OCI-LY3 (cell line): Measurements from ENCODE around the gene TAOK2.

Experiments
- H2AFZ ChIP-seq: fragments of 200-600, 300-600 bp; shearing (Covaris generic); 2 replicates; pipeline ENCODE4 v1.6.0; 2014; ENCODE audit warnings: antibody characterized with exemption, low read depth, low read length
- H3K27ac ChIP-seq: fragments of 200-600, 300-600 bp; sonication (generic); 2 replicates; pipeline ENCODE4 v1.5.1; 2014; ENCODE audit warnings: mild to moderate bottlenecking, low read length, moderate library complexity, mixed read lengths
- H3K27me3 ChIP-seq: fragments of 200-600, 300-600 bp; sonication (generic); 2 replicates; pipeline ENCODE4 v1.6.1; 2014; ENCODE audit warnings: low read depth, low read length, mixed read lengths
- H3K36me3 ChIP-seq: fragments of 200-600, 300-600 bp; sonication (generic); replicated peaks from 2 replicates; pipeline ENCODE3; 2014; ENCODE audit warnings: low read depth, low read length, mixed read lengths
- H3K4me1 ChIP-seq: fragments of 300-600, 200-600 bp; sonication (generic); 2 replicates; pipeline ENCODE4 v1.6.1; 2014; ENCODE audit warnings: low read length, mixed read lengths
- H3K4me2 ChIP-seq: fragments of 200-600, 300-600 bp; sonication (generic); 2 replicates; pipeline ENCODE4 v1.6.1; 2014; ENCODE audit warnings: low read length, mixed read lengths
- H3K4me3 ChIP-seq: fragments of 300-600, 200-600 bp; sonication (generic); 2 replicates; pipeline ENCODE4 v1.5.1; 2014; ENCODE audit warnings: antibody characterized with exemption, mild to moderate bottlenecking, low read length, moderate library complexity
- H3K79me2 ChIP-seq: fragments of 300-600, 200-600 bp; shearing (Covaris generic); 2 replicates; pipeline ENCODE4 v1.6.1; 2014; ENCODE audit warnings: mild to moderate bottlenecking, low read length, mixed read lengths
- H3K9ac ChIP-seq: fragments of 300-600, 200-600 bp; shearing (Covaris generic); 2 replicates; pipeline ENCODE4 v1.6.0; 2014; ENCODE audit warnings: mild to moderate bottlenecking, low read length, moderate library complexity
- H3K9me3 ChIP-seq: fragments of 200-600, 300-600 bp; shearing (Covaris generic); 2 replicates; pipeline ENCODE4 v1.6.1; 2014; ENCODE audit warnings: low read length, mixed read lengths; ENCODE audit not compliant: insufficient read depth
- H4K20me1 ChIP-seq: fragments of 200-600, 300-600 bp; sonication (generic); 2 replicates; pipeline ENCODE4 v1.6.1; 2016; ENCODE audit warnings: low read length, mixed read lengths; ENCODE audit not compliant: insufficient read depth
- CTCF ChIP-seq: fragments of 200-600, 300-600 bp; sonication (generic); IDR thresholded peaks from 2 replicates; pipeline ENCODE4 v1.5.1; 2014; ENCODE audit warnings: antibody characterized with exemption, low read length, low read depth
- EZH2phosphoT487 ChIP-seq: fragments of 200-600 bp; shearing (Covaris generic); IDR thresholded peaks from 2 replicates; pipeline ENCODE4 v1.6.1; 2018; ENCODE audit warnings: antibody characterized with exemption, mixed run types, low read depth

Gene TAOK2

GRCh38 chr16:29992344-29992967, 18.8 kb downstream of the TAOK2 start:
- Histone ChIP-seq H3K9ac (no peak overlapping the region), H4K20me1 (no peaks in the 10 kb centered on the region), H3K4me3 (no peak overlapping the region), H3K9me3 (no peaks in the 10 kb centered on the region), H2AFZ (no peak overlapping the region), H3K27ac (no peak overlapping the region), H3K36me3 (peaks cover 30% of the 10 kb centered on the region), H3K4me1 (peaks cover 13% of the 10 kb centered on the region), H3K79me2 (peaks cover 16% of the 10 kb centered on the region), H3K4me2 (no peak overlapping the region), H3K27me3 (no peaks in the 10 kb centered on the region)
- no peak for TF ChIP-seq CTCF
- no peak for TF ChIP-seq EZH2phosphoT487

DNA sequence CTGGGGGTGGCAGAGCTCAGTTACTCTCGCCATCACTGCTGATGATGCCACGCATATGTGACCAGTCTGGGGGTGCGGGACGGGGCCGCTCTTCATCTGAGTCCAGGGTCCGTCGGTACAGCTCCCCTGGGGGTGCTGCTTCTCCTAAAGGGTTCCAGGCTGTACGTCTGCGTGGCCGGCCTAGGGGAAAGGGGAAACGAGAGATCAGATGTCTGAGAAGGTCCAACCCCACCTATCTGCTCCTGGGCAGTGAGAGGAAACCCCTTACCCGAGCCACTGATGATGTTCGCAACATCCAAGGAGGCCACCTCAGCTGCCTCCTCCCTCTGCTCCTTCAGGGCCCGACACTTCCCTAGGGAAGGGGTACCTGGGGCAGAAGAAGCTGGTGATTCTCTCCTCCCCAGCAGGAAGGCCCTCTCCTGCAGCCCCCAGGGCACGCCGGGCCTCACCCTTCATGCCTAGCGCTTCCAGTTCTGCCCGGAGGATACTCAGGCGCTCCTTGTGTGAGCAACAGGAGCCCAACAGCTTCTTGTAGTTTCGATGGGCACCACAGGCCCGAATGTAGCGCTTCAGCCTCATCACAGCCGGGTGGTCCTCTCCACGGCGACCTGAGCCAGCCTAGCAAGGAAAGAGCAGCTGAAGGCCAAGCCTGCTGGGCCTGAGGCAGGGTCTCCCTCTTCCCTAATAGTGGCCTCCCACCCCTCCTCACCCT, 19.7 kb downstream of the TAOK2 start:
- Histone ChIP-seq H3K9me3 (no peaks in the 10 kb centered on the region), H3K27me3 (no peaks in the 10 kb centered on the region), H3K79me2 (peaks cover 16% of the 10 kb centered on the region), H3K36me3 (peaks cover 31% of the 10 kb centered on the region), H3K4me3 (no peak overlapping the region), H3K9ac (no peak overlapping the region), H3K27ac (no peak overlapping the region), H3K4me1 (peaks cover 13% of the 10 kb centered on the region), H3K4me2 (no peak overlapping the region), H4K20me1 (no peaks in the 10 kb centered on the region), H2AFZ (no peak overlapping the region)
- TF ChIP-seq EZH2phosphoT487 = no peak
- no peak for TF ChIP-seq CTCF

DNA sequence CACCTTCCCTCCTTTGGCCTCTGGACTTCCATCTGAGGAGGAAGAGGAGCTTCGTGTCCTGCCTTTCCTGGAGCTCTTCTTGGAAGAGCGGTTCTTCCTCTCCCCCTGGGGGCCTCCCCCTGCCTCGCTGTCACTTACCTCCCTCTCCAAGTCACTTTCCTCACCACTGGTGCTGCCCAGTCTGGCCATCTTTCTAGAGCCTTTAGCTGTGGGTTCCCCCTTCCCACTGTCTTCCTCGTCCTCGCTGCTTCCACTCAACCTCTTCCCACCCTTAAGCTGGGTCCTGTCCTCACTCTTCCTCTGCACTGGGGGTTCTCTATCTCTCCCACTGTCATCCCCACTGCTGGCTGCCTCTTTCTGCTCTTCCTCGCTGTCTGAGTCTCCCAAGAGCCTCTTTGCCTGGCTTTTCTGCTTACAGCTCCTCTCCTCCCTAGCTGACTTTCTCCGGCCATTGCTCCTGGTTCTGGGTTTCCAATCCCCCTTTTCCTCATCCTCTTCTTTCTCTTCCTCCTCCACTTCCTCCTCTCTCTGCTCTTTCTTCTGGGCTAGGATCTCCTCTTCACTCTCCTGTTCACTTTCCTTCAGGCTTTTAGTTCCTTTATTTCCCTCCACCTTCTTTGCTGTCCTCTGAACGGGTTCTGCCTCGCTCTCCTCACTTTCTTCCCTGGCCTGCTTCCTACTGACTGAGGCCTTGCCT, 20.4 kb downstream of the TAOK2 start:
- H3K9ac ChIP-seq = 0 out of 2 replicates have a peak overlapping the region, but pooled peaks have one; percentile 99
- peak overlapping the region; percentile 94; the same call in 1 of the 2 replicates for H3K4me3 ChIP-seq
- H3K4me1 ChIP-seq = peaks cover 13% of the 10 kb centered on the region
- no peak overlapping the region for H2AFZ ChIP-seq
- H3K36me3 ChIP-seq = peaks cover 28% of the 10 kb centered on the region
- no peak overlapping the region for H3K27ac ChIP-seq
- no peaks in the 10 kb centered on the region for H3K27me3 ChIP-seq
- no peaks in the 10 kb centered on the region for H4K20me1 ChIP-seq
- H3K79me2 ChIP-seq = peaks cover 16% of the 10 kb centered on the region
- peak overlapping the region; percentile 91 for H3K4me2 ChIP-seq
- TF ChIP-seq CTCF = no peak
- no peak for TF ChIP-seq EZH2phosphoT487
- no peaks in the 10 kb centered on the region for H3K9me3 ChIP-seq
